K562 (cell line): Measurements from ENCODE around the gene GNGT2. TPM values are rescaled to one million over a fixed set of nuclear protein-coding genes. Genes with fewer than 3 reads are reported as not detected.

Experiments
- BRD4 ChIP-seq: fragments of 200-600 bp; sonication (generic); IDR thresholded peaks from 2 replicates; pipeline ENCODE4 v1.6.1; 2017; ENCODE audit warnings: inconsistent platforms
- GATAD2B ChIP-seq: fragments of 450-650 bp; IDR thresholded peaks from 2 replicates; pipeline ENCODE4 v1.6.1; 2017; ENCODE audit warnings: mild to moderate bottlenecking, borderline replicate concordance
- HDAC3 ChIP-seq: fragments of 450-650 bp; IDR thresholded peaks from 2 replicates; pipeline ENCODE4 v1.6.1; 2018; ENCODE audit warnings: borderline replicate concordance, mild to moderate bottlenecking, moderate library complexity; ENCODE audit not compliant: partially characterized antibody
- LEF1 ChIP-seq: fragments of 450-650 bp; IDR thresholded peaks from 2 replicates; pipeline ENCODE4 v1.6.1; 2016; ENCODE audit warnings: mild to moderate bottlenecking
- SMAD1 ChIP-seq: fragments of 150-350 bp; IDR thresholded peaks from 2 replicates; pipeline ENCODE4 v1.6.1; 2014; ENCODE audit warnings: low read length, low read depth; ENCODE audit not compliant: partially characterized antibody
- SMARCA4 ChIP-seq: fragments of 450-650 bp; IDR thresholded peaks from 2 replicates; pipeline ENCODE4 v1.6.1; 2016
- SRSF7 ChIP-seq: fragments of 200-400 bp; formaldehyde crosslinking; optimal IDR thresholded peaks from 2 replicates; pipeline ENCODE3; 2017; ENCODE audit warnings: mild to moderate bottlenecking, low read depth, low read length
- ZNF174 ChIP-seq: fragments of 250-450 bp; sonication (Bioruptor Pico); IDR thresholded peaks from 2 replicates; pipeline ENCODE4 v1.4.0; 2020; ENCODE audit warnings: mild to moderate bottlenecking
- polyA plus RNA-seq, 8 experiments: library from polyadenylated mRNA; depleted of rRNA in 4 of 8; stranded (reverse) in 5 of 8; unstranded in 3 of 8; fragments of >200 nt; fragmentation: Nextera tagmentation in 2 of 8; fragmentation: Illumina TruSeq in 1 of 8; extraction: Ambion mirVana in 2 of 8; extraction: Trizol in 1 of 8; gene quantifications; 2 replicates each; pipeline versions ENCODE4 v1.2.1 to v1.2.3, GENCODE V29; 2011 to 2014; ENCODE audit warnings: inconsistent platforms in 1 of 8, missing spikeins in 1 of 8
- total RNA-seq, 7 experiments: library from RNA; depleted of rRNA in 6 of 7; stranded (reverse); fragments of >200 nt in 6 of 7; fragmentation: Illumina TruSeq in 2 of 7; extraction: Trizol in 2 of 7; gene quantifications; 2 replicates each; pipeline versions ENCODE4 v1.2.1 to v1.2.3, GENCODE V29; 2011 to 2021; ENCODE audit warnings: low replicate concordance in 1 of 7
- TF ChIP-seq, protein P1 (sequence below): fragments of 450-650 bp; IDR thresholded peaks from one replicate; pipeline ENCODE4 v1.6.1; 2018; ENCODE audit warnings: mild to moderate bottlenecking, moderate library complexity; ENCODE audit not compliant: partially characterized antibody
- TF ChIP-seq, protein P2 (sequence below), 2 experiments: IDR thresholded peaks; 2 replicates each; pipeline ENCODE4 v1.6.1; 2011; ENCODE audit warnings: borderline replicate concordance in 1 of 2, control low read depth in 1 of 2, low read depth in 1 of 2, low read length in 1 of 2, mild to moderate bottlenecking in 1 of 2, mixed read lengths in 1 of 2, moderate library complexity in 1 of 2; ENCODE audit not compliant: insufficient read depth in 1 of 2, insufficient read length in 1 of 2, poor library complexity in 1 of 2, severe bottlenecking in 1 of 2; ENCODE audit errors: extremely low read depth in 1 of 2
- TF ChIP-seq, protein P3 (sequence below): fragments of 250-450 bp; sonication (Bioruptor Pico); IDR thresholded peaks from 2 replicates; pipeline ENCODE4 v1.4.0; 2020; ENCODE audit warnings: mild to moderate bottlenecking, moderate library complexity, borderline replicate concordance

Gene GNGT2
- total and polyA plus RNA-seq, 9 of the 15 experiments (the other 6 are each of a cell fraction or from before 2014, with no cell fraction given), result not detected

- peak; percentile 61; the same call in 1 of the 2 replicates for TF ChIP-seq SMARCA4
- no peak for TF ChIP-seq BRD4
- TF ChIP-seq, protein P1, sequence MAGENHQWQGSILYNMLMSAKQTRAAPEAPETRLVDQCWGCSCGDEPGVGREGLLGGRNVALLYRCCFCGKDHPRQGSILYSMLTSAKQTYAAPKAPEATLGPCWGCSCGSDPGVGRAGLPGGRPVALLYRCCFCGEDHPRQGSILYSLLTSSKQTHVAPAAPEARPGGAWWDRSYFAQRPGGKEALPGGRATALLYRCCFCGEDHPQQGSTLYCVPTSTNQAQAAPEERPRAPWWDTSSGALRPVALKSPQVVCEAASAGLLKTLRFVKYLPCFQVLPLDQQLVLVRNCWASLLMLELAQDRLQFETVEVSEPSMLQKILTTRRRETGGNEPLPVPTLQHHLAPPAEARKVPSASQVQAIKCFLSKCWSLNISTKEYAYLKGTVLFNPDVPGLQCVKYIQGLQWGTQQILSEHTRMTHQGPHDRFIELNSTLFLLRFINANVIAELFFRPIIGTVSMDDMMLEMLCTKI, result no peak
- TF ChIP-seq SRSF7, result no peak
- TF ChIP-seq, protein P2, sequence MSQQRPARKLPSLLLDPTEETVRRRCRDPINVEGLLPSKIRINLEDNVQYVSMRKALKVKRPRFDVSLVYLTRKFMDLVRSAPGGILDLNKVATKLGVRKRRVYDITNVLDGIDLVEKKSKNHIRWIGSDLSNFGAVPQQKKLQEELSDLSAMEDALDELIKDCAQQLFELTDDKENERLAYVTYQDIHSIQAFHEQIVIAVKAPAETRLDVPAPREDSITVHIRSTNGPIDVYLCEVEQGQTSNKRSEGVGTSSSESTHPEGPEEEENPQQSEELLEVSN (IDR thresholded peaks at IDR 0.05; ENCODE audit: borderline replicate concordance in 1 of 2, extremely low read depth in 1 of 2, insufficient read depth in 1 of 2, insufficient read length in 1 of 2, low read depth in 1 of 2, low read length in 1 of 2, poor library complexity in 1 of 2, severe bottlenecking in 1 of 2), result peak in 1 of 2 experiments; percentile 55
- TF ChIP-seq GATAD2B, result no peak
- TF ChIP-seq ZNF174 (CRISPR knock-in tag), result no peak
- TF ChIP-seq HDAC3, result no peak
- TF ChIP-seq LEF1, result 0 out of 2 replicates have a peak, but pooled peaks have one; percentile 42
- TF ChIP-seq, protein P3, sequence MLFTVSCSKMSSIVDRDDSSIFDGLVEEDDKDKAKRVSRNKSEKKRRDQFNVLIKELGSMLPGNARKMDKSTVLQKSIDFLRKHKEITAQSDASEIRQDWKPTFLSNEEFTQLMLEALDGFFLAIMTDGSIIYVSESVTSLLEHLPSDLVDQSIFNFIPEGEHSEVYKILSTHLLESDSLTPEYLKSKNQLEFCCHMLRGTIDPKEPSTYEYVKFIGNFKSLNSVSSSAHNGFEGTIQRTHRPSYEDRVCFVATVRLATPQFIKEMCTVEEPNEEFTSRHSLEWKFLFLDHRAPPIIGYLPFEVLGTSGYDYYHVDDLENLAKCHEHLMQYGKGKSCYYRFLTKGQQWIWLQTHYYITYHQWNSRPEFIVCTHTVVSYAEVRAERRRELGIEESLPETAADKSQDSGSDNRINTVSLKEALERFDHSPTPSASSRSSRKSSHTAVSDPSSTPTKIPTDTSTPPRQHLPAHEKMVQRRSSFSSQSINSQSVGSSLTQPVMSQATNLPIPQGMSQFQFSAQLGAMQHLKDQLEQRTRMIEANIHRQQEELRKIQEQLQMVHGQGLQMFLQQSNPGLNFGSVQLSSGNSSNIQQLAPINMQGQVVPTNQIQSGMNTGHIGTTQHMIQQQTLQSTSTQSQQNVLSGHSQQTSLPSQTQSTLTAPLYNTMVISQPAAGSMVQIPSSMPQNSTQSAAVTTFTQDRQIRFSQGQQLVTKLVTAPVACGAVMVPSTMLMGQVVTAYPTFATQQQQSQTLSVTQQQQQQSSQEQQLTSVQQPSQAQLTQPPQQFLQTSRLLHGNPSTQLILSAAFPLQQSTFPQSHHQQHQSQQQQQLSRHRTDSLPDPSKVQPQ (CRISPR knock-in tag), result no peak
- TF ChIP-seq SMAD1, result no peak
Measured at GRCh38 chr17:49193513-49194296, 16.7 kb downstream of the GNGT2 start (continued).
